WTC11 (cell line): Measurements from ENCODE around the gene TCN1. TPM values are rescaled to one million over a fixed set of nuclear protein-coding genes. Genes with fewer than 3 reads are reported as not detected.

Source experiments
- ATAC-seq: fragments of 200-7000 bp; cut with Tn5 transposase; 2 replicates; pipeline ENCODE4 v1.10.0; 2021; ENCODE audit warnings: mild to moderate bottlenecking, moderate library complexity
- CTCF ChIA-PET: fragments of 300-600 bp; sonication (Branson Sonifier 250); formaldehyde crosslinking; loops from one replicate; lab custom pipeline; 2021; ENCODE audit warnings: antibody characterized with exemption; lab: Charles Lee
- POLR2A ChIA-PET: fragments of 350-600 bp; sonication (Branson Sonifier 250); formaldehyde crosslinking; loops from one replicate; lab custom pipeline; 2021; ENCODE audit warnings: antibody characterized with exemption; lab: Charles Lee
- DNase-seq: peaks from one replicate; pipeline ENCODE4 v3.0.0; 2021; ENCODE audit warnings: low spot score
- H3K27ac Mint-ChIP-seq: 2 replicates; pipeline ENCODE4 v1.8.0; 2021; ENCODE audit warnings: mixed read lengths
- H3K27me3 Mint-ChIP-seq: 2 replicates; pipeline ENCODE4 v1.8.0; 2021; ENCODE audit warnings: low read depth, mild to moderate bottlenecking, moderate library complexity, mixed read lengths
- H3K36me3 Mint-ChIP-seq: 2 replicates; pipeline ENCODE4 v1.8.0; 2021; ENCODE audit warnings: mixed read lengths
- H3K4me1 Mint-ChIP-seq: 2 replicates; pipeline ENCODE4 v1.8.0; 2022; ENCODE audit warnings: mixed read lengths
- H3K4me3 Mint-ChIP-seq: 2 replicates; pipeline ENCODE4 v1.8.0; 2021; ENCODE audit warnings: mild to moderate bottlenecking, moderate library complexity, mixed read lengths
- H3K9me3 Mint-ChIP-seq: 2 replicates; pipeline ENCODE4 v1.8.0; 2021; ENCODE audit warnings: mixed read lengths
- AFF4 ChIP-seq: sonication (generic); formaldehyde crosslinking; IDR thresholded peaks from 2 replicates; pipeline ENCODE4 v1.8.1; 2023; ENCODE audit warnings: mild to moderate bottlenecking, missing genetic modification reagents, borderline replicate concordance
- ARID4B ChIP-seq: sonication (generic); formaldehyde crosslinking; IDR thresholded peaks from 2 replicates; pipeline ENCODE4 v1.8.0; 2023; ENCODE audit warnings: missing genetic modification reagents, mild to moderate bottlenecking, borderline replicate concordance
- E2F1 ChIP-seq: sonication (generic); formaldehyde crosslinking; IDR thresholded peaks from 2 replicates; pipeline ENCODE4 v1.8.0; 2022; ENCODE audit warnings: mild to moderate bottlenecking, missing genetic modification reagents
- ESRRA ChIP-seq: sonication (generic); formaldehyde crosslinking; IDR thresholded peaks from 2 replicates; pipeline ENCODE4 v1.8.1; 2022; ENCODE audit warnings: mild to moderate bottlenecking, missing genetic modification reagents, borderline replicate concordance
- ETV6 ChIP-seq: sonication (generic); formaldehyde crosslinking; IDR thresholded peaks from 2 replicates; pipeline ENCODE4 v1.8.1; 2022; ENCODE audit warnings: mild to moderate bottlenecking, missing genetic modification reagents
- JUN ChIP-seq: sonication (generic); formaldehyde crosslinking; IDR thresholded peaks from 2 replicates; pipeline ENCODE4 v1.8.0; 2023; ENCODE audit warnings: mild to moderate bottlenecking, missing genetic modification reagents
- MXD4 ChIP-seq: fragments of 250-450 bp; sonication (Bioruptor Pico); IDR thresholded peaks from 2 replicates; pipeline ENCODE4 v1.8.0; 2021; ENCODE audit warnings: mild to moderate bottlenecking, moderate library complexity, borderline replicate concordance
- MYBL2 ChIP-seq: sonication (generic); formaldehyde crosslinking; IDR thresholded peaks from 2 replicates; pipeline ENCODE4 v1.8.1; 2023; ENCODE audit warnings: mild to moderate bottlenecking, moderate library complexity, missing genetic modification reagents
- NFE2L1 ChIP-seq: sonication (generic); formaldehyde crosslinking; IDR thresholded peaks from 2 replicates; pipeline ENCODE4 v1.8.1; 2023; ENCODE audit warnings: missing genetic modification reagents
- NR3C1 ChIP-seq: sonication (generic); formaldehyde crosslinking; conservative IDR thresholded peaks from 2 replicates; pipeline ENCODE4 v1.8.1; 2023; ENCODE audit warnings: low read depth, mild to moderate bottlenecking, missing genetic modification reagents
- STAT6 ChIP-seq: sonication (generic); formaldehyde crosslinking; conservative IDR thresholded peaks from 2 replicates; pipeline ENCODE4 v1.8.1; 2023; ENCODE audit warnings: mild to moderate bottlenecking, low read depth, missing genetic modification reagents, moderate library complexity
- TCF7 ChIP-seq: sonication (generic); formaldehyde crosslinking; IDR thresholded peaks from 2 replicates; pipeline ENCODE4 v1.8.0; 2022; ENCODE audit warnings: mild to moderate bottlenecking, low read depth, missing genetic modification reagents, moderate library complexity
- USF2 ChIP-seq: sonication (generic); formaldehyde crosslinking; IDR thresholded peaks from 2 replicates; pipeline ENCODE4 v1.8.1; 2023; ENCODE audit warnings: mild to moderate bottlenecking, missing genetic modification reagents, moderate library complexity
- ZNF232 ChIP-seq: sonication (generic); formaldehyde crosslinking; IDR thresholded peaks from 2 replicates; pipeline ENCODE4 v1.8.0; 2022; ENCODE audit warnings: mild to moderate bottlenecking, missing genetic modification reagents
- ZNF263 ChIP-seq: sonication (generic); formaldehyde crosslinking; IDR thresholded peaks from 2 replicates; pipeline ENCODE4 v1.8.1; 2022; ENCODE audit warnings: low read depth, mild to moderate bottlenecking, moderate library complexity, missing genetic modification reagents
- ZNF281 ChIP-seq: sonication (generic); formaldehyde crosslinking; IDR thresholded peaks from 2 replicates; pipeline ENCODE4 v1.8.0; 2023; ENCODE audit warnings: mild to moderate bottlenecking, missing genetic modification reagents
- ZNF423 ChIP-seq: fragments of 250-450 bp; sonication (Bioruptor Pico); IDR thresholded peaks from 2 replicates; pipeline ENCODE4 v2.1.2; 2022; ENCODE audit warnings: mild to moderate bottlenecking, moderate library complexity
- ZNF671 ChIP-seq: fragments of 250-450 bp; sonication (Bioruptor Pico); IDR thresholded peaks from 2 replicates; pipeline ENCODE4 v1.8.0; 2021; ENCODE audit warnings: mild to moderate bottlenecking
- total RNA-seq: library from RNA; stranded (reverse); gene quantifications from 3 replicates; pipeline ENCODE4 v1.2.3, GENCODE V29; 2021

TCN1 gene
- total RNA-seq, 1 experiment from 2014 or later, result not detected

- Mint-ChIP-seq H3K36me3 (peaks cover 11% of the 10 kb centered on the region; the same call in 1 of the 2 replicates), H3K4me1 (peaks cover 15% of the 10 kb centered on the region), H3K27ac (no peak overlapping the region), H3K9me3 (peaks cover 27% of the 10 kb centered on the region), H3K27me3 (no peaks in the 10 kb centered on the region), H3K4me3 (no peak overlapping the region)
- POLR2A ChIA-PET, result no interaction called here
- CTCF ChIA-PET, result no interaction called here
- TF ChIP-seq JUN (no peak), ZNF263 (no peak), ZNF281 (CRISPR knock-in tag) (no peak), ZNF671 (CRISPR knock-in tag) (no peak), NFE2L1 (no peak), NR3C1 (CRISPR knock-in tag) (no peak), STAT6 (CRISPR knock-in tag) (no peak), ZNF423 (no peak), MYBL2 (CRISPR knock-in tag) (no peak), E2F1 (CRISPR knock-in tag) (no peak), ARID4B (no peak)
- no peak for DNase-seq
- no peak for ATAC-seq
These were observed 5.8 kb upstream of the TCN1 start for GRCh38 chr11:59872076-59872475.

GRCh38 chr11:59867946-59868345 lies 1.7 kb upstream of the TCN1 start:
- TF ChIP-seq NFE2L1, result no peak
- no peak for TF ChIP-seq MXD4 (CRISPR knock-in tag)
- no peak for TF ChIP-seq USF2 (CRISPR knock-in tag)
- no peak for TF ChIP-seq AFF4 (CRISPR knock-in tag)
- no peak for TF ChIP-seq TCF7 (CRISPR knock-in tag)
- no peak for TF ChIP-seq ZNF232 (CRISPR knock-in tag)
- TF ChIP-seq ETV6, result no peak
- no peak for TF ChIP-seq ESRRA
- CTCF ChIA-PET, result no interaction called here
- Mint-ChIP-seq H3K4me1 (peaks cover 6% of the 10 kb centered on the region), H3K27me3 (no peaks in the 10 kb centered on the region), H3K27ac (no peak overlapping the region), H3K36me3 (peaks cover 11% of the 10 kb centered on the region; the same call in 1 of the 2 replicates), H3K4me3 (no peak overlapping the region), H3K9me3 (peaks cover 30% of the 10 kb centered on the region)
- DNase-seq (no peak), ATAC-seq (no peak)
- POLR2A ChIA-PET, result no interaction called here
